ENCODE measurements around the gene TMIGD1. TPM values are rescaled to one million over a fixed set of nuclear protein-coding genes. Genes with fewer than 3 reads are reported as not detected.
A peak's percentile ranks its signal among the peaks of the same experiment; 100 is the strongest.

TMIGD1 gene
- total RNA-seq, 2 donors from 2014 or later, result not detected

GRCh38 chr17:30368912-30369720 lies 35.3 kb upstream of the TMIGD1 start:
- Histone ChIP-seq H3K36me3 (replicated peaks in 1 of 2; ENCODE audit: insufficient read depth in 1 of 2, low read depth in 2 of 2) (no peaks in the 10 kb centered on the region), H3K9me3 (no peaks in the 10 kb centered on the region), H3K4me1 (peaks cover 26% of the 10 kb centered on the region), H3K4me3 (no peak overlapping the region), H3K27ac (peak overlapping the region; percentile 18 to 53 (median 44)), H3K27me3 (no peaks in the 10 kb centered on the region)
- DNase-seq (peak; percentile 32 to 66 (median 47)), ATAC-seq (peak; percentile 83)
- no peak for TF ChIP-seq POLR2A (IDR thresholded peaks at IDR 0.05)
- no peak for TF ChIP-seq CTCF (IDR thresholded peaks at IDR 0.05)
- intact Hi-C loops (cut with DNase I), result no loop called here
- 53 to 58% methylated on average over 13 of the region's 13 CpGs for WGBS, 2 donors

- Histone ChIP-seq H3K27me3 (no peaks in the 10 kb centered on the region), H3K4me3 (no peak overlapping the region), H3K36me3 (replicated peaks in 1 of 2; ENCODE audit: insufficient read depth in 1 of 2, low read depth in 2 of 2) (no peaks in the 10 kb centered on the region), H3K4me1 (peaks cover 26% of the 10 kb centered on the region), H3K9me3 (no peaks in the 10 kb centered on the region), H3K27ac (no peak overlapping the region)
- ATAC-seq (no peak), DNase-seq (no peak)
- no peak for TF ChIP-seq POLR2A (IDR thresholded peaks at IDR 0.05)
- TF ChIP-seq CTCF (IDR thresholded peaks at IDR 0.05), result no peak
- intact Hi-C loops (cut with DNase I), result no loop called here
- WGBS, 2 donors, result 85 to 88% methylated on average over 3 of the region's 3 CpGs
Observed at GRCh38 chr17:30366536-30366935, 32.7 kb upstream of the TMIGD1 start.

GRCh38 chr17:30363715-30364202 lies 29.9 kb upstream of the TMIGD1 start:
- Histone ChIP-seq H3K9me3 (no peaks in the 10 kb centered on the region), H3K27ac (no peak overlapping the region), H3K4me1 (peaks cover 6% of the 10 kb centered on the region), H3K27me3 (no peaks in the 10 kb centered on the region), H3K4me3 (no peak overlapping the region), H3K36me3 (replicated peaks in 1 of 2; ENCODE audit: insufficient read depth in 1 of 2, low read depth in 2 of 2) (no peaks in the 10 kb centered on the region)
- DNase-seq (peak in 1 of 4 donors; percentile 53), ATAC-seq (no peak)
- intact Hi-C loops (cut with DNase I), result no loop called here
- TF ChIP-seq CTCF (IDR thresholded peaks at IDR 0.05), result no peak
- TF ChIP-seq POLR2A (IDR thresholded peaks at IDR 0.05), result no peak
- 63 to 82% methylated on average over 1 of the region's 1 CpG for WGBS, 2 donors

- Histone ChIP-seq H3K27ac (no peak overlapping the region), H3K27me3 (no peaks in the 10 kb centered on the region), H3K9me3 (no peaks in the 10 kb centered on the region), H3K36me3 (replicated peaks in 1 of 2; ENCODE audit: insufficient read depth in 1 of 2, low read depth in 2 of 2) (no peaks in the 10 kb centered on the region), H3K4me1 (no peaks in the 10 kb centered on the region), H3K4me3 (no peak overlapping the region)
- intact Hi-C loops (cut with DNase I), result no loop called here
- ATAC-seq (no peak), DNase-seq (no peak)
- WGBS, 2 donors, result 92 to 94% methylated on average over 2 to 4 of the region's 4 CpGs
- TF ChIP-seq CTCF (IDR thresholded peaks at IDR 0.05), result no peak
- no peak for TF ChIP-seq POLR2A (IDR thresholded peaks at IDR 0.05)
Observed at GRCh38 chr17:30361766-30362279, 28.0 kb upstream of the TMIGD1 start.
